Neural progenitor cell (in vitro differentiated cells): ENCODE data around the gene TYK2. TPM values are rescaled to one million over a fixed set of nuclear protein-coding genes. Genes with fewer than 3 reads are reported as not detected.
A peak's percentile ranks its signal among the peaks of the same experiment; 100 is the strongest.
"Not testable (repeated sequence)": the region's sequence is repeated elsewhere in the genome, so short reads cannot be mapped to it uniquely, and the experiment has no call there.

ENCODE experiments used
- DNase-seq: peaks from one replicate; pipeline ENCODE4 v3.0.0-alpha.2; 2016; ENCODE audit warnings: low spot score
- H2AFZ ChIP-seq: fragments of 200-600 bp; sonication (generic); replicated peaks from 2 replicates; pipeline ENCODE4 v1.6.1; 2016; ENCODE audit warnings: antibody characterized with exemption
- H3F3A ChIP-seq: fragments of 200-600 bp; sonication (generic); 2 replicates; pipeline ENCODE4 v1.6.1; 2016; ENCODE audit warnings: antibody characterized with exemption, low read depth
- H3K27ac ChIP-seq: fragments of 200-600 bp; sonication (generic); 2 replicates; pipeline ENCODE4 v1.5.1; 2016; ENCODE audit warnings: mild to moderate bottlenecking
- H3K27me3 ChIP-seq: fragments of 200-600 bp; sonication (generic); 2 replicates; pipeline ENCODE4 v1.6.1; 2016; ENCODE audit warnings: mild to moderate bottlenecking, moderate library complexity
- H3K36me3 ChIP-seq: fragments of 200-600 bp; sonication (generic); 2 replicates; pipeline ENCODE4 v1.5.1; 2016
- H3K4me1 ChIP-seq: fragments of 200-600 bp; sonication (generic); 2 replicates; pipeline ENCODE4 v1.6.1; 2016; ENCODE audit warnings: mixed run types
- H3K4me2 ChIP-seq: fragments of 200-600 bp; sonication (generic); 2 replicates; pipeline ENCODE4 v1.6.1; 2016
- H3K4me3 ChIP-seq: fragments of 200-600 bp; sonication (generic); 2 replicates; pipeline ENCODE4 v1.5.1; 2016
- H3K79me2 ChIP-seq: fragments of 200-600 bp; sonication (generic); 2 replicates; pipeline ENCODE4 v1.6.1; 2016; ENCODE audit warnings: low read depth
- H3K9ac ChIP-seq: fragments of 200-600 bp; sonication (generic); 2 replicates; pipeline ENCODE4 v1.6.1; 2016
- H3K9me3 ChIP-seq: fragments of 200-600 bp; sonication (generic); 2 replicates; pipeline ENCODE4 v1.5.1; 2016; ENCODE audit warnings: low read depth
- H4K20me1 ChIP-seq: fragments of 200-600 bp; sonication (generic); 2 replicates; pipeline ENCODE4 v1.6.1; 2016; ENCODE audit warnings: low read depth
- H3K27ac Mint-ChIP-seq: 3 replicates; pipeline ENCODE4 v1.8.0; 2021; ENCODE audit warnings: mixed read lengths
- H3K27me3 Mint-ChIP-seq: 2 replicates; pipeline ENCODE4 v1.8.0; 2022; ENCODE audit warnings: low read depth, mild to moderate bottlenecking, inconsistent platforms, moderate library complexity, mixed read lengths; ENCODE audit not compliant: insufficient read depth
- H3K36me3 Mint-ChIP-seq: 3 replicates; pipeline ENCODE4 v1.8.0; 2021; ENCODE audit warnings: mixed read lengths
- H3K4me1 Mint-ChIP-seq: 3 replicates; pipeline ENCODE4 v1.8.0; 2021; ENCODE audit warnings: mixed read lengths
- H3K4me3 Mint-ChIP-seq: 3 replicates; pipeline ENCODE4 v1.8.0; 2021; ENCODE audit warnings: mild to moderate bottlenecking, moderate library complexity, mixed read lengths
- H3K9me3 Mint-ChIP-seq: 3 replicates; pipeline ENCODE4 v1.8.0; 2020; ENCODE audit warnings: mixed read lengths
- CTCF ChIP-seq: fragments of 200-600 bp; sonication (generic); IDR thresholded peaks from 2 replicates; pipeline ENCODE4 v1.5.1; 2017; ENCODE audit warnings: antibody characterized with exemption, mild to moderate bottlenecking
- EZH2 ChIP-seq: fragments of 200-600 bp; sonication (generic); IDR thresholded peaks from 2 replicates; pipeline ENCODE4 v1.6.1; 2017; ENCODE audit warnings: antibody characterized with exemption, mild to moderate bottlenecking, moderate library complexity
- EZH2phosphoT487 ChIP-seq: fragments of 200-600 bp; sonication (generic); IDR thresholded peaks from 2 replicates; pipeline ENCODE4 v1.6.1; 2017; ENCODE audit warnings: antibody characterized with exemption
- total RNA-seq: library from RNA; depleted of rRNA; stranded (reverse); fragments of >200 nt; gene quantifications from 2 replicates; pipeline ENCODE4 v1.2.3, GENCODE V29; 2015; ENCODE audit warnings: low replicate concordance

Gene TYK2
- total RNA-seq, 1 donor from 2014 or later: 20.7 TPM

GRCh38 chr19:10412257-10412977 is 32.0 kb upstream of the TYK2 start:
- H3K9me3 Mint-ChIP-seq: peaks cover 3% of the 10 kb centered on the region
- Histone ChIP-seq H3K9me3 (no peaks in the 10 kb centered on the region), H3K79me2 (no peaks in the 10 kb centered on the region), H3K9ac (no peak overlapping the region), H3K4me3 (no peak overlapping the region), H3K4me1 (peaks cover under 1% of the 10 kb centered on the region), H3K27ac (no peak overlapping the region), H2AFZ (no peak overlapping the region), H4K20me1 (peaks cover 7% of the 10 kb centered on the region), H3K4me2 (no peak overlapping the region), H3F3A (peaks cover 17% of the 10 kb centered on the region), H3K27me3 (peaks cover 58% of the 10 kb centered on the region), H3K36me3 (no peaks in the 10 kb centered on the region)
- peaks cover 2% of the 10 kb centered on the region for H3K27me3 Mint-ChIP-seq
- no peak overlapping the region for H3K27ac Mint-ChIP-seq
- TF ChIP-seq EZH2: no peak
- TF ChIP-seq CTCF: no peak
- peaks cover 23% of the 10 kb centered on the region for H3K4me1 Mint-ChIP-seq
- H3K36me3 Mint-ChIP-seq: no peaks in the 10 kb centered on the region
- no peak overlapping the region for H3K4me3 Mint-ChIP-seq
- DNase-seq: no peak

GRCh38 chr19:10411224-10411623 is 30.9 kb upstream of the TYK2 start:
- DNase-seq, H3K27me3 Mint-ChIP-seq, H3K9me3 Mint-ChIP-seq, H2AFZ ChIP-seq, H3K4me1 ChIP-seq, H3K27ac Mint-ChIP-seq, H3K4me2 ChIP-seq, H3K9me3 ChIP-seq, H3K36me3 Mint-ChIP-seq, H3K36me3 ChIP-seq, H3K27ac ChIP-seq, H3K4me3 Mint-ChIP-seq, H3K9ac ChIP-seq, H4K20me1 ChIP-seq, H3K79me2 ChIP-seq, H3K4me3 ChIP-seq, H3F3A ChIP-seq: not testable (repeated sequence)
- peaks cover 16% of the 10 kb centered on the region for H3K4me1 Mint-ChIP-seq
- H3K27me3 ChIP-seq: peaks cover 58% of the 10 kb centered on the region

- peaks cover 49% of the 10 kb centered on the region for H3K27me3 ChIP-seq
- H3K27me3 Mint-ChIP-seq: peaks cover 12% of the 10 kb centered on the region
- H3K9me3 ChIP-seq: no peaks in the 10 kb centered on the region
- H3K4me1 ChIP-seq: no peaks in the 10 kb centered on the region
- peaks cover under 1% of the 10 kb centered on the region for H3K9me3 Mint-ChIP-seq
- peak overlapping the region; percentile 76 for H3K27ac Mint-ChIP-seq
- H3K4me3 Mint-ChIP-seq: peak overlapping the region; percentile 55
- DNase-seq: no peak
- no peak overlapping the region for H3K27ac ChIP-seq
- peaks cover 19% of the 10 kb centered on the region for H3K4me1 Mint-ChIP-seq
- no peak overlapping the region for H3K4me2 ChIP-seq
- no peaks in the 10 kb centered on the region for H4K20me1 ChIP-seq
- no peak overlapping the region for H2AFZ ChIP-seq
- H3K79me2 ChIP-seq: no peaks in the 10 kb centered on the region
- H3K36me3 Mint-ChIP-seq: no peaks in the 10 kb centered on the region
- no peak overlapping the region for H3K4me3 ChIP-seq
- no peak for TF ChIP-seq CTCF
- TF ChIP-seq EZH2phosphoT487: no peak
- no peak for TF ChIP-seq EZH2
- no peak overlapping the region for H3K9ac ChIP-seq
- no peaks in the 10 kb centered on the region for H3K36me3 ChIP-seq
- peaks cover 21% of the 10 kb centered on the region for H3F3A ChIP-seq
Measured at GRCh38 chr19:10408511-10409283, 28.3 kb upstream of the TYK2 start.

- H3K27me3 ChIP-seq: peaks cover 43% of the 10 kb centered on the region
- H3K36me3 Mint-ChIP-seq: no peaks in the 10 kb centered on the region
- peaks cover 12% of the 10 kb centered on the region for H3K27me3 Mint-ChIP-seq
Measured at GRCh38 chr19:10407096-10407495, 26.7 kb upstream of the TYK2 start.

More at GRCh38 chr19:10407096-10407495, 26.7 kb upstream of the TYK2 start:
- no peak overlapping the region for H3K4me2 ChIP-seq
- Mint-ChIP-seq H3K4me3 (no peak overlapping the region), H3K27ac (no peak overlapping the region), H3K9me3 (no peaks in the 10 kb centered on the region), H3K4me1 (peaks cover 23% of the 10 kb centered on the region)
- no peak for TF ChIP-seq EZH2phosphoT487
- no peak for TF ChIP-seq EZH2
- TF ChIP-seq CTCF: no peak
- peaks cover 4% of the 10 kb centered on the region for H3K4me1 ChIP-seq
- H4K20me1 ChIP-seq: peaks cover 6% of the 10 kb centered on the region
- no peak overlapping the region for H3K4me3 ChIP-seq
- H3K79me2 ChIP-seq: peaks cover 13% of the 10 kb centered on the region
- H3F3A ChIP-seq: peaks cover 23% of the 10 kb centered on the region
- no peaks in the 10 kb centered on the region for H3K9me3 ChIP-seq
- no peak overlapping the region for H2AFZ ChIP-seq
- H3K27ac ChIP-seq: no peak overlapping the region
- no peak overlapping the region for H3K9ac ChIP-seq
- H3K36me3 ChIP-seq: no peaks in the 10 kb centered on the region
- no peak for DNase-seq
